Measurements from ENCODE around the gene GIMAP5. TPM values are rescaled to one million over a fixed set of nuclear protein-coding genes. Genes with fewer than 3 reads are reported as not detected.

The GIMAP5 gene
- total and polyA plus RNA-seq, 2 donors (not counting 3 experiments of a cell fraction or from before 2014, with no cell fraction given) = 0.44 to 18.9 TPM

GRCh38 chr7:150716939-150717338 is 20.3 kb upstream of the GIMAP5 start:
- Histone ChIP-seq H3K9me1 (replicated peaks; ENCODE audit: control insufficient read depth, extremely low read depth, insufficient read depth, low read length) (no peaks in the 10 kb centered on the region), H2AFZ (ENCODE audit: low read depth, low read length) (peak overlapping the region; percentile 84), H3K27ac (ENCODE audit: insufficient read depth, low read depth, low read length) (peak overlapping the region; percentile 39), H3K27me3 (ENCODE audit: control insufficient read depth in 2 of 2, insufficient read depth in 2 of 2, low read length in 2 of 2) (no peaks in the 10 kb centered on the region), H4K20me1 (replicated peaks; ENCODE audit: control insufficient read depth, extremely low read depth, insufficient read depth, low read length) (no peaks in the 10 kb centered on the region), H3K4me2 (ENCODE audit: insufficient read depth, low read length) (peak overlapping the region; percentile 97), H3K4me1 (ENCODE audit: control insufficient read depth, extremely low read depth, insufficient read depth, low read length) (peaks cover 18% of the 10 kb centered on the region), H3K4me3 (replicated peaks in 1 of 3; ENCODE audit: insufficient read depth in 1 of 3, low read depth in 1 of 3, low read length in 3 of 3) (peak overlapping the region; percentile 61 to 84 (median 78)), H3K36me3 (ENCODE audit: control insufficient read depth in 2 of 2, extremely low read depth in 1 of 2, insufficient read depth in 2 of 2, low read length in 2 of 2) (peaks cover 6 to 15% of the 10 kb centered on the region in 2 experiments), H3K79me2 (ENCODE audit: control insufficient read depth, insufficient read depth, low read length) (peaks cover 18% of the 10 kb centered on the region), H3K9ac (replicated peaks; ENCODE audit: extremely low read depth, insufficient read depth, low read length) (peak overlapping the region; percentile 45), H3K9me3 (replicated peaks; ENCODE audit: control insufficient read depth, insufficient read depth, low read length) (no peaks in the 10 kb centered on the region)
- intact Hi-C loops (cut with micrococcal nuclease) = loop anchor here (1.0 to 2.0 kb wide), 3 partner anchors 40 to 266 kb away; partner anchors contain the start of gene GIMAP7
- no TSS peak for BruUV-seq (replicated peaks)
- FAIRE-seq (no peak), DNase-seq (ENCODE audit: low read depth, low spot score) (peak; percentile 27)
- POLR2A ChIA-PET = interaction anchor here (1.3 kb wide), 1 partner anchor 40 kb away, joined by 5 read pairs; no protein-coding TSS in a partner anchor
- TF ChIP-seq GATA2 (IDR thresholded peaks at IDR 0.05; ENCODE audit: insufficient read depth, insufficient read length, low read depth, low read length) (no peak), EZH2 (IDR thresholded peaks at IDR 0.05; ENCODE audit: borderline replicate concordance, low read depth, low read length, severe bottlenecking) (no peak), FOS (IDR thresholded peaks at IDR 0.05; ENCODE audit: borderline replicate concordance, insufficient read depth, low read length) (no peak), POLR2AphosphoS5 (IDR thresholded peaks at IDR 0.05; ENCODE audit: insufficient read depth, low read depth, low read length) (no peak), POLR2A (IDR thresholded peaks at IDR 0.05; ENCODE audit: low read depth, low read length) (no peak)
- TF ChIP-seq, protein P1, sequence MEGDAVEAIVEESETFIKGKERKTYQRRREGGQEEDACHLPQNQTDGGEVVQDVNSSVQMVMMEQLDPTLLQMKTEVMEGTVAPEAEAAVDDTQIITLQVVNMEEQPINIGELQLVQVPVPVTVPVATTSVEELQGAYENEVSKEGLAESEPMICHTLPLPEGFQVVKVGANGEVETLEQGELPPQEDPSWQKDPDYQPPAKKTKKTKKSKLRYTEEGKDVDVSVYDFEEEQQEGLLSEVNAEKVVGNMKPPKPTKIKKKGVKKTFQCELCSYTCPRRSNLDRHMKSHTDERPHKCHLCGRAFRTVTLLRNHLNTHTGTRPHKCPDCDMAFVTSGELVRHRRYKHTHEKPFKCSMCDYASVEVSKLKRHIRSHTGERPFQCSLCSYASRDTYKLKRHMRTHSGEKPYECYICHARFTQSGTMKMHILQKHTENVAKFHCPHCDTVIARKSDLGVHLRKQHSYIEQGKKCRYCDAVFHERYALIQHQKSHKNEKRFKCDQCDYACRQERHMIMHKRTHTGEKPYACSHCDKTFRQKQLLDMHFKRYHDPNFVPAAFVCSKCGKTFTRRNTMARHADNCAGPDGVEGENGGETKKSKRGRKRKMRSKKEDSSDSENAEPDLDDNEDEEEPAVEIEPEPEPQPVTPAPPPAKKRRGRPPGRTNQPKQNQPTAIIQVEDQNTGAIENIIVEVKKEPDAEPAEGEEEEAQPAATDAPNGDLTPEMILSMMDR (IDR thresholded peaks at IDR 0.05; ENCODE audit: extremely low read depth in 1 of 2, insufficient read depth in 1 of 2, low read depth in 1 of 2, low read length in 2 of 2) = no peak
- dilution Hi-C loops (cut with MboI; ENCODE audit: extremely low pct_ligation_motif_present, low sequenced_read_pairs) = no loop called here
- CTCF ChIA-PET = interaction anchor here (0.7 to 3.3 kb wide), 13 partner anchors 11 to 268 kb away, joined by 3 to 19 read pairs (median 3); partner anchors contain the start of genes GIMAP2, GIMAP6 and GIMAP8

Measured in endothelial cell of umbilical vein (primary cell).